Osteoblast (primary cell): ENCODE measurements around the gene NKX1-2. TPM values are rescaled to one million over a fixed set of nuclear protein-coding genes. Genes with fewer than 3 reads are reported as not detected.

ENCODE experiments used
- DNase-seq: peaks from one replicate; pipeline ENCODE4 v3.0.0; 2011; ENCODE audit warnings: low spot score, mixed read lengths; ENCODE audit not compliant: insufficient read length; ENCODE audit errors: missing footprints
- H2AFZ ChIP-seq: 2 replicates; pipeline ENCODE4 v1.6.0; 2011; ENCODE audit warnings: mild to moderate bottlenecking, low read length
- H3K27ac ChIP-seq: 2 replicates; pipeline ENCODE4 v1.5.1; 2011; ENCODE audit warnings: mild to moderate bottlenecking, low read depth, low read length, moderate library complexity
- H3K27me3 ChIP-seq: 2 replicates; pipeline ENCODE4 v1.6.0; 2012; ENCODE audit warnings: mild to moderate bottlenecking, control low read depth, inconsistent platforms, low read length, moderate library complexity; ENCODE audit not compliant: insufficient read depth
- H3K36me3 ChIP-seq: 2 replicates; pipeline ENCODE4 v1.5.1; 2011; ENCODE audit warnings: mild to moderate bottlenecking, low read length, control low read depth, moderate library complexity; ENCODE audit not compliant: insufficient read depth
- H3K4me1 ChIP-seq: 2 replicates; pipeline ENCODE4 v1.5.1; 2011; ENCODE audit warnings: mild to moderate bottlenecking, low read length, control low read depth, moderate library complexity; ENCODE audit not compliant: insufficient read depth
- H3K4me2 ChIP-seq: 2 replicates; pipeline ENCODE4 v1.6.0; 2011; ENCODE audit warnings: mild to moderate bottlenecking, low read length; ENCODE audit not compliant: insufficient read depth
- H3K4me3 ChIP-seq: fragments of 200-600 bp; sonication (generic); 3 replicates; pipeline ENCODE4 v1.5.1; 2012; ENCODE audit warnings: mild to moderate bottlenecking, low read length, inconsistent platforms; ENCODE audit not compliant: insufficient read depth
- H3K79me2 ChIP-seq: 2 replicates; pipeline ENCODE4 v1.6.0; 2012; ENCODE audit warnings: mild to moderate bottlenecking, low read length, control low read depth, inconsistent platforms; ENCODE audit not compliant: insufficient read depth
- H3K9me3 ChIP-seq: 2 replicates; pipeline ENCODE4 v1.5.1; 2011; ENCODE audit warnings: low read depth, low read length, control low read depth
- H4K20me1 ChIP-seq: 2 replicates; pipeline ENCODE4 v1.6.0; 2012; ENCODE audit warnings: mild to moderate bottlenecking, low read length, control low read depth; ENCODE audit not compliant: insufficient read depth
- CTCF ChIP-seq: IDR thresholded peaks from 2 replicates; pipeline ENCODE4 v1.5.1; 2011; ENCODE audit warnings: mild to moderate bottlenecking, low read depth, low read length, moderate library complexity; ENCODE audit errors: extremely low read depth
- total RNA-seq: library from RNA; depleted of rRNA; stranded (reverse); fragments of >200 nt; gene quantifications from 2 replicates; pipeline ENCODE4 v1.2.3, GENCODE V29; 2012

Gene NKX1-2
- total RNA-seq, 1 donor, result not detected

- peaks cover 22% of the 10 kb centered on the region for H3K27me3 ChIP-seq
- no peak for TF ChIP-seq CTCF
- no peaks in the 10 kb centered on the region for H3K36me3 ChIP-seq
- H3K4me3 ChIP-seq, result no peak overlapping the region
- H4K20me1 ChIP-seq, result no peaks in the 10 kb centered on the region
- no peak for DNase-seq
- H3K9me3 ChIP-seq, result no peaks in the 10 kb centered on the region
- no peak overlapping the region for H3K27ac ChIP-seq
- H3K79me2 ChIP-seq, result no peaks in the 10 kb centered on the region
- H3K4me1 ChIP-seq, result no peaks in the 10 kb centered on the region
- no peak overlapping the region for H2AFZ ChIP-seq
- no peak overlapping the region for H3K4me2 ChIP-seq
Measured at GRCh38 chr10:124429576-124429975, 20.3 kb downstream of the NKX1-2 start.

- no peak for TF ChIP-seq CTCF
- Histone ChIP-seq H4K20me1 (no peaks in the 10 kb centered on the region), H3K79me2 (no peaks in the 10 kb centered on the region), H2AFZ (no peak overlapping the region), H3K36me3 (no peaks in the 10 kb centered on the region), H3K4me2 (no peak overlapping the region), H3K9me3 (no peaks in the 10 kb centered on the region), H3K27me3 (peaks cover 29% of the 10 kb centered on the region), H3K4me3 (no peak overlapping the region), H3K27ac (no peak overlapping the region), H3K4me1 (no peaks in the 10 kb centered on the region)
- DNase-seq, result no peak
Measured at GRCh38 chr10:124428207-124428777, 21.5 kb downstream of the NKX1-2 start.

GRCh38 chr10:124425227-124425962, 24.4 kb downstream of the NKX1-2 start:
- no peak overlapping the region for H3K27ac ChIP-seq
- H2AFZ ChIP-seq, result no peak overlapping the region
- no peaks in the 10 kb centered on the region for H3K9me3 ChIP-seq
- no peaks in the 10 kb centered on the region for H4K20me1 ChIP-seq
- peaks cover 39% of the 10 kb centered on the region for H3K27me3 ChIP-seq
- H3K4me3 ChIP-seq, result no peak overlapping the region
- H3K36me3 ChIP-seq, result no peaks in the 10 kb centered on the region
- no peaks in the 10 kb centered on the region for H3K4me1 ChIP-seq
- no peaks in the 10 kb centered on the region for H3K79me2 ChIP-seq
- no peak for DNase-seq
- TF ChIP-seq CTCF, result no peak
- no peak overlapping the region for H3K4me2 ChIP-seq

GRCh38 chr10:124423813-124424212, 26.0 kb downstream of the NKX1-2 start:
- no peak overlapping the region for H2AFZ ChIP-seq
- H3K9me3 ChIP-seq, result no peaks in the 10 kb centered on the region
- peaks cover 37% of the 10 kb centered on the region for H3K27me3 ChIP-seq
- no peak for TF ChIP-seq CTCF
- no peaks in the 10 kb centered on the region for H3K79me2 ChIP-seq
- H3K4me3 ChIP-seq, result no peak overlapping the region
- H4K20me1 ChIP-seq, result no peaks in the 10 kb centered on the region
- DNase-seq, result no peak
- H3K4me2 ChIP-seq, result no peak overlapping the region
- H3K27ac ChIP-seq, result no peak overlapping the region
- no peaks in the 10 kb centered on the region for H3K36me3 ChIP-seq
- H3K4me1 ChIP-seq, result no peaks in the 10 kb centered on the region
